ENCODE measurements around the gene TIMP4. TPM values are rescaled to one million over a fixed set of nuclear protein-coding genes. Genes with fewer than 3 reads are reported as not detected.

The TIMP4 gene
- total and polyA plus RNA-seq, 2 donors (not counting 1 experiment from before 2014, with no cell fraction given): not detected

GRCh38 chr3:12195231-12195630 lies 36.5 kb upstream of the TIMP4 start:
- Histone ChIP-seq H3K27ac (ENCODE audit: low read length in 2 of 2) (no peak overlapping the region), H3K4me2 (replicated peaks; ENCODE audit: low read depth, low read length, poor library complexity, severe bottlenecking) (no peak overlapping the region), H3K9ac (ENCODE audit: low read length) (no peak overlapping the region), H2AFZ (ENCODE audit: insufficient read depth, low read depth, low read length, poor library complexity, severe bottlenecking) (no peak overlapping the region), H3K79me2 (ENCODE audit: control insufficient read depth, insufficient read depth, low read length) (no peaks in the 10 kb centered on the region), H3K27me3 (replicated peaks in 1 of 4; ENCODE audit: control extremely low read depth in 1 of 4, control insufficient read depth in 3 of 4, insufficient read depth in 4 of 4, low read length in 3 of 4) (no peaks in the 10 kb centered on the region), H3K4me1 (ENCODE audit: control insufficient read depth in 2 of 2, insufficient read depth in 2 of 2, low read length in 2 of 2) (peaks cover 0 to 3% of the 10 kb centered on the region in 2 donors), H3K36me3 (replicated peaks in 1 of 2; ENCODE audit: control extremely low read depth in 1 of 2, control insufficient read depth in 1 of 2, extremely low read depth in 1 of 2, insufficient read depth in 2 of 2, low read length in 1 of 2) (no peaks in the 10 kb centered on the region), H4K20me1 (ENCODE audit: control insufficient read depth, insufficient read depth, low read length, poor library complexity, severe bottlenecking) (no peaks in the 10 kb centered on the region), H3K4me3 (ENCODE audit: control extremely low read depth in 1 of 5, extremely low read depth in 1 of 5, insufficient read depth in 1 of 5, low read depth in 2 of 5, low read length in 4 of 5) (no peak overlapping the region), H3K9me3 (ENCODE audit: control extremely low read depth in 1 of 3, control insufficient read depth in 2 of 3, insufficient read depth in 1 of 3, low read length in 2 of 3) (no peaks in the 10 kb centered on the region)
- DNase-seq (no peak), ATAC-seq (ENCODE audit: low read depth) (no peak)
- ChIA-PET CTCF (interaction anchor here (1.1 to 1.9 kb wide), 2 partner anchors 42 to 60 kb away, joined by 4 to 5 read pairs; no protein-coding TSS in a partner anchor), POLR2A (no interaction called here)
- Mint-ChIP-seq H3K9me3 (ENCODE audit: insufficient read depth) (no peaks in the 10 kb centered on the region), H3K4me1 (peaks cover 11% of the 10 kb centered on the region), H3K27ac (no peak overlapping the region), H3K27me3 (no peaks in the 10 kb centered on the region), H3K4me3 (no peak overlapping the region)
- no peak for TF ChIP-seq CTCF (IDR thresholded peaks at IDR 0.05)
- TF ChIP-seq EZH2 (IDR thresholded peaks at IDR 0.05; ENCODE audit: borderline replicate concordance, insufficient read depth, low read depth, low read length, poor library complexity, severe bottlenecking): no peak
- 93% methylated on average over 4 of the region's 4 CpGs for WGBS (ENCODE audit: insufficient coverage)
- intact Hi-C loops (cut with micrococcal nuclease): no loop called here

GRCh38 chr3:12194669-12195161 lies 36.0 kb upstream of the TIMP4 start:
- Mint-ChIP-seq H3K27me3 (no peaks in the 10 kb centered on the region), H3K4me3 (no peak overlapping the region), H3K9me3 (ENCODE audit: insufficient read depth) (no peaks in the 10 kb centered on the region), H3K27ac (no peak overlapping the region), H3K4me1 (peaks cover 11% of the 10 kb centered on the region)
- Histone ChIP-seq H3K79me2 (ENCODE audit: control insufficient read depth, insufficient read depth, low read length) (no peaks in the 10 kb centered on the region), H4K20me1 (ENCODE audit: control insufficient read depth, insufficient read depth, low read length, poor library complexity, severe bottlenecking) (no peaks in the 10 kb centered on the region), H3K9me3 (ENCODE audit: control extremely low read depth in 1 of 3, control insufficient read depth in 2 of 3, insufficient read depth in 1 of 3, low read length in 2 of 3) (no peaks in the 10 kb centered on the region), H3K27me3 (replicated peaks in 1 of 4; ENCODE audit: control extremely low read depth in 1 of 4, control insufficient read depth in 3 of 4, insufficient read depth in 4 of 4, low read length in 3 of 4) (no peaks in the 10 kb centered on the region), H3K4me3 (ENCODE audit: control extremely low read depth in 1 of 5, extremely low read depth in 1 of 5, insufficient read depth in 1 of 5, low read depth in 2 of 5, low read length in 4 of 5) (no peak overlapping the region), H3K27ac (ENCODE audit: low read length in 2 of 2) (no peak overlapping the region), H3K4me1 (ENCODE audit: control insufficient read depth in 2 of 2, insufficient read depth in 2 of 2, low read length in 2 of 2) (peaks cover 0 to 3% of the 10 kb centered on the region in 2 donors), H3K9ac (ENCODE audit: low read length) (no peak overlapping the region), H3K4me2 (replicated peaks; ENCODE audit: low read depth, low read length, poor library complexity, severe bottlenecking) (no peak overlapping the region), H3K36me3 (replicated peaks in 1 of 2; ENCODE audit: control extremely low read depth in 1 of 2, control insufficient read depth in 1 of 2, extremely low read depth in 1 of 2, insufficient read depth in 2 of 2, low read length in 1 of 2) (no peaks in the 10 kb centered on the region), H2AFZ (ENCODE audit: insufficient read depth, low read depth, low read length, poor library complexity, severe bottlenecking) (no peak overlapping the region)
- no peak for DNase-seq
- ATAC-seq (ENCODE audit: low read depth): peak; percentile 39
- CTCF ChIA-PET: interaction anchor here (1.1 to 1.9 kb wide), 2 partner anchors 42 to 60 kb away, joined by 4 to 5 read pairs; no protein-coding TSS in a partner anchor
- intact Hi-C loops (cut with micrococcal nuclease): no loop called here
- WGBS (ENCODE audit: insufficient coverage): 62% methylated on average over 3 of the region's 3 CpGs
- TF ChIP-seq CTCF (IDR thresholded peaks at IDR 0.05) (no peak), EZH2 (IDR thresholded peaks at IDR 0.05; ENCODE audit: borderline replicate concordance, insufficient read depth, low read depth, low read length, poor library complexity, severe bottlenecking) (no peak)
- POLR2A ChIA-PET: no interaction called here
